HG03025 (cell line): ENCODE results near the gene TTC23.
A peak's percentile ranks its signal among the peaks of the same experiment; 100 is the strongest.

ENCODE experiments used
- ATAC-seq: cut with Tn5 transposase; IDR thresholded peaks from one replicate; pipeline ENCODE4 v1.9.1; 2021; ENCODE audit warnings: mild to moderate bottlenecking, moderate library complexity; ENCODE audit not compliant: unreplicated experiment, low FRiP score

Gene TTC23

GRCh38 chr15:99140590-99140989 is 108.8 kb downstream of the TTC23 start:
- no peak for ATAC-seq

GRCh38 chr15:99139276-99139675 is 110.1 kb downstream of the TTC23 start:
- no peak for ATAC-seq

DNA sequence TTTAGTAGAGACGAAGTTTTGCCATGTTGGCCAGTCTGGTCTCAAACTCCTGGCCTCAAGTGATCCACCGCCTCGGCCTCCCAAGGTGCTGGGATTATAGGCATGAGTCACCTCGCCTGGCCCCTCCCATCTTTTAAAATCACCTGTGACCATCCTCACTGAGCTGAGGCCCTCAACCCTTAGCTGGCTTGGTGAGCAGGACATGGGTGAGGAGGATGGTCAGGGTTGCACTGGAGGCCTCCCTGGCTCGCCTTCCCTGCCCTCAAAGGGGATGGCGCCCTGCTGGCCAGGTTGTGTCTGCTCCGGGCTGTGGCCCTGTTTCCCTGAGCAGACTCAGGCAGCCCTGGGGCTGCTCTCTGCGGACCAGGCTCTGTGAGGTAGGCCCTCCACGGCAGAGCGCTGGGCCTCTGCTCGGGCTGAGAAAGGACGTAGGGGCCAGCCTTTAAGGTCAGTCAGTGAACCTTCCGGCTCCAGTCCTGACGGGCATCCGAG is 110.8 kb downstream of the TTC23 start:
- ATAC-seq = no peak

DNA sequence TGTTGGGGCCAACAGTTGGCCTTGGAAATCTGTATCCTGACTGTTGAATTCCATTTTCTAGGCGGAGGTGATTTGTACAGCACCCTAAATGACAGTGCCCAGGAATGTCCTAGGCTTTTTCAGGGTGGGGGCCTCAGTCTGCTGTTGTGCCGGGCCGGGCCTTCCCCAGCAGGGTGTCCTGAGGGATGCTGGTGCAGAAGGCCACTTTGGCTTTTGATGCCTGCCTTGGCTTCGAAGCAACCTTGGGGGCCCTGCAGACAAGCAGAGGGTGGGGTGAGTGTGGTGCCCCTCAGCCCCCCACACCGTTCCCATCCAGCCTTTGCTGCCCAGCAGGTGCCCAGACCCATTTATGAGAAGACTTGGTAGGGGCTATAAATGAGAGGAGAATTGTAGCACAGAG is 111.5 kb downstream of the TTC23 start:
- ATAC-seq = no peak

DNA sequence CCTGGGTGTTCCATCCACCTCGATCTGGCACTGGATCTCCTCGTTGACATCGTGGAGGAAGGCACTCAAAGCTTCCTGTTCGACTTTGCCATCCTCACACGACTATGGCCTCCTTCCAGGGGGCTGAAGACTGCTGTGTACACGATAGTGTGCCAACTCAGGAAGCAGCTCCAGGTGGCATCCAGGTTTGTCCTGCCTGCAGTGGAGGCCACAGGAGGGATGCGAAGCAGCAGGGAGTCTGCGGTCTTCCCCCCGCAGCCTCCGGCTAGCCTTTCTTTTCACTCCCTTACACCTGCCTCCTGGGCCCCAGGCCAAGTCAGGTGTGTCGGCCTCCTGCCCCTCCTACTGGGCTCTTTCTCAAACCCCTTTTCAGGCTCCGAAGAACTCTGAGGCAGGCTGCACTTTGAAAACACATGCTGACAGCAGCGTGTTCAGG is 112.3 kb downstream of the TTC23 start:
- ATAC-seq = no peak

DNA sequence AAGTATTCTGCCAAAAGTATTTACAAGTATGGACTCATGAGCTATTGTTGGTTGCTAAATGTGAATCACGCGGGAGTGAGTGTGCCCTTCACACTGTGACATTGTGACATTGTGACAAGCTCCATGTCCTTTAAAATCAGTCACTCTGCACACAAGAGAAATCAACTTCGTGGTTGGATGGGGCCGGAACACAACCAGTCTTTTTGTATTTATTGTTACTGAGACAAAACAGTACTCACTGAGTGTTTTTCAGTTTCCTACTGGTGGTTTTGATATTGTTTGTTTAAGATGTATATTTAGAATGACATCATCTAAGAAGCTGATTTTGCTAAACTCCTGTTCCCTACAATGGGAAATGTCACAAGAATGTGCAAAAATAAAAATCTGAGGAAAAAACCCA is 114.2 kb downstream of the TTC23 start:
- peak; percentile 72 for ATAC-seq

GRCh38 chr15:99134317-99134821 is 115.0 kb downstream of the TTC23 start:
- no peak for ATAC-seq

- ATAC-seq = no peak
Measured at GRCh38 chr15:99132634-99133287, 116.6 kb downstream of the TTC23 start.

DNA sequence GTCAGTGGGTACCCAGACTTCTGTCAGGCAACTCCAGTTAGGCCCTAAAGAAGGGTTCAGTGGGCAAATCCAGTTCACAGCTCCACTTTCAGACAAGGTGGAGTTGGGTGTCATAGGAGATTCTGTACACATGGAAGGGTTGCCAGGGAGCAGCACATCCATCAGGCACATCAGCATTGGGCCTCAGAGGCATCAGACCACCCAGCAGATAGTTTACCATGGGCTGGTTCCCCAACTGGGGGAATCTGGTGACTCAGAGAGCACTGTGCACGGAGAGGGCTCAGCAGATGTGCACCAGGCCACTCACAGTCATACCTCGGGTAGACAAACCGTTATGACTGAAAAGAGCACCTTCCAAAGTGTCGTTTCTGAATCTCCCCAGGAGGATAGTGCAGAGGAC is 117.3 kb downstream of the TTC23 start:
- no peak for ATAC-seq

DNA sequence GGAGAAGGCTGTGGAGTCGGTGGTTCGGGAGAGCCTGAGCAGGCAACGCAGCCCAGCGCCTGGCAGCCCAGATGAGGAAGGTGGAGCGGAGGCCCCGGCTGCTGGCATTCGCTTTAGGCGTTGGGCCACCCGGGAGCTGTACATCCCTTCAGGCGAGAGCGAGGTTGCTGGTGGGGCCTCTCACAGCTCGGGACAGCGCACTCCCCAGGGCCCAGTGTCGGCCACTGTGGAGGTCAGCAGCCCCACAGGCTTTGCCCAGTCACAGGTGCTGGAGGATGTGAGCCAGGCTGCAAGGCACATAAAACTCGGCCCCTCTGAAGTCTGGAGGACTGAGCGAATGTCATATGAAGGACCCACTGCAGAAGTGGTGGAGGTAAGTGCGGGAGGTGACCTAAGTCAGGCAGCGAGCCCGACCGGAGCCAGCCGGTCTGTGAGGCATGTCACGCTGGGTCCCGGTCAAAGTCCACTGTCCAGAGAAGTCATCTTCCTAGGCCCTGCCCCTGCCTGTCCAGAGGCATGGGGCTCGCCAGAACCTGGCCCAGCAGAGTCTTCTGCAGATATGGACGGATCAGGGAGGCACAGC is 117.8 kb downstream of the TTC23 start:
- no peak for ATAC-seq

DNA sequence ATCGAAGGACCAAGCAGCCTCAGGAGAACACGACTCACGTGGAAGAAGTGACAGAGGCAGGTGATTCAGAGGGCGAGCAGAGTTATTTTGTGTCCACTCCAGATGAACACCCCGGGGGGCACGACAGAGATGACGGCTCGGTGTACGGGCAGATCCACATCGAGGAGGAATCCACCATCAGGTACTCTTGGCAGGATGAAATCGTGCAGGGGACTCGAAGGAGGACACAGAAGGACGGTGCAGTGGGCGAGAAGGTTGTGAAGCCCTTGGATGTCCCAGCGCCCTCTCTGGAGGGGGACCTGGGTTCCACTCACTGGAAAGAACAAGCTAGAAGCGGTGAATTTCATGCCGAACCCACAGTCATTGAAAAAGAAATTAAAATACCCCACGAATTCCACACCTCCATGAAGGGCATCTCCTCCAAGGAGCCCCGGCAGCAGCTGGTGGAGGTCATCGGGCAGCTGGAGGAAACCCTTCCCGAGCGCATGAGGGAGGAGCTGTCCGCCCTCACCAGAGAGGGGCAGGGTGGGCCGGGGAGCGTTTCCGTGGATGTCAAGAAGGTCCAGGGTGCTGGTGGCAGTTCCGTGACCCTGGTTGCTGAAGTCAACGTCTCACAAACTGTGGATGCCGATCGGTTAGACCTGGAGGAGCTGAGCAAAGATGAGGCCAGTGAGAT is 118.5 kb downstream of the TTC23 start:
- ATAC-seq = no peak

GRCh38 chr15:99130314-99130713 is 119.1 kb downstream of the TTC23 start:
- no peak for ATAC-seq

- no peak for ATAC-seq
Measured at GRCh38 chr15:99129644-99130043, 119.7 kb downstream of the TTC23 start.

DNA sequence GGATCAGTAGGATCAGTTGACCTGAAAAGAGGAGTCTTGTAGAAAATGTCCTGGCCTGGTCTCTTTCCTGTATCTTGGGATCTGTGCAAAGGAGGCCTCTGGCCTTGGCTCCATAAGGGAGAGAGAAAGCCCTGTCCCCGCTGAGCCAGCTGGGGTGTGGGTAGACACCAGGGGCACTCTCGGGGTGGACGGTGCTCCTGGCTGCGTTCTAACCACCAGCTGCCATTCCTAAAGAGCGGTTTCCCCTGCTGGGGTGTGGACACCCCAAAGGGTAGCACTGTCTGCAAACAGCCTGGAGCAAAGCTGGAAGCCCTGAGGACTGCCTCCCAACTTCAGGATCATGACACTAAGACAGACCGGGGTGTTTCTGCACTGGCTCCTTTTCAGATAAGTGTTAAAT is 121.0 kb downstream of the TTC23 start:
- no peak for ATAC-seq

DNA sequence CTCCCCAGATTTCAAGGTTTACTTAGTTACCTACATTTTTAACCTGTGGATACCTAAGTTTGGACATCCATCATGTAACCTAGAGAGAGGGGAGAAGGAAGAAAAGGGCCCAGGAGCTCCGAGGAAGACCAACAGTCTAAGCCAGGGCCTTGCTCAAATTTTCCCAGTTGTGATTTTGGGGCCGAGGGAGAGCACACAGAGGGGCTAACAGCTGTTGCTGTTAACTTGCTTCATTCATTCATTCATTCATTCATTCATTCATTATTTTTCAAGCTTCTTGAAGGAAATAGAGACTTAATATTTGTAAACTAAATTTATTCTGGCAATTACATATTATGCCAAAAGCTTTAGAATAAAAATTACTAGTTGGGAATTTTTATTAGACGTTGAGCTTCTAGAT is 121.6 kb downstream of the TTC23 start:
- no peak for ATAC-seq

GRCh38 chr15:99126930-99127329 is 122.5 kb downstream of the TTC23 start:
- no peak for ATAC-seq

DNA sequence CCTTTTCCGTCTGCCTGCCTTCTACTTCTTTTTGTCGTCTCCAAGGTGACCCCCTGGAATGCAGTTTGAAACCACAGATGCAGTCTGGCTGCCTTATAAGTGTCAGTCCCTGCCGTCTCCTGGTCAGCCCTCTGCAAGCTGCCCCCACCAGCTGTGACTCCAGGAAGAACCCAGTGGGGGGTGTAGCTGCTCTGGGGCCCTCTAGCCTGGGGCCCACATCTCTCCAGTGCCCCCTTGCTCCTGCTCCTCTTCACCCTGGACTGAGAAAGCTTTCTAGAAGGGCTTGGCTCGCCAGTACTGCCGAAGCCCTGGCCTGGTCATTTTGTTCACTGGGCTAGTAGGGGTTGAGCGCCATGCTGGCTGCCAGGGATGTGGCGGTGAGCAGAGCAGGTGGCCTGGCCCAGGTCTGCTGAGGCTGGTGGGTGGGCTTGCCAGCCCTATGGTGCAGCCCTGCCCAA is 123.2 kb downstream of the TTC23 start:
- no peak for ATAC-seq

GRCh38 chr15:99125061-99125891 is 124.1 kb downstream of the TTC23 start:
- no peak for ATAC-seq

GRCh38 chr15:99124641-99125040 is 124.7 kb downstream of the TTC23 start:
- no peak for ATAC-seq

DNA sequence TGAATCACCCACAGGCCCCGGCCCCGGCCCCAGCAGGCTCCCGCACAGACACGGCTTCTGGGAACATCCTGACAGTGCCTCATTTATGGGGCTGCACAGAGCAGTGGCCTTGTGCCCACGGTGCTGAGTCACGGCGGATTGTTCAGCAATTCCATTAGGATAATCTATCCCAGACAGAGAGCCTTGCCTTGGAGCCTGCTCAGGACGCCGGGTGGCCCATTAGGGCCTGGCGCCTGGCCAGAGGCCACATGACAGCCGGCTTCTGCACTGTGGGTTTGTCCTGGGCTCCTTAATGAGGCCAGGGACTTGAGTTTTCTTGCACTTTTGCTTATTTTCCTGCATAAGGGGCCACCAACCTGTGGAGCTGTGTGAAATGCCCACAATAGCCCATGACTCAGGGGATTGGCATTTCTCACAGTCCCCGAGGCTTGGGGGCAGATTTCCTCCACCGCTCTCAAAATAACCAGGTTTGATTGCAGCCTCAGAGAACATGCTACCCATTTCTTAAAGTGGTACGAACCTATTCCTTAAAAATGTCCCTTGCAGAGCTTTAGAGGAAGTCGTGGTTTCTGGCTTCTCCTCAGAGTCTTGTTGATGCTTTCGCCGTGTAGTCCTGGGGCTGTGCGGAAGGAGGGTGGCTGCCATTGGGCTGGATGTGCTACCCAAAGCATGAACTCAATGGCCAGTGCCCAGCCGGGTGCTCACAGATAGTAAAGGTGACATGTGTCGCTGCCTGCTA is 125.5 kb downstream of the TTC23 start:
- ATAC-seq = no peak
